Tibial nerve (tissue), 4 donors: ENCODE measurements around the gene JADE3.

Source experiments
- CTCF ChIP-seq, 5 experiments: fragments of 200-600 bp in 3 of 5; fragments of 450-650 bp in 2 of 5; sonication (generic) in 3 of 5; IDR thresholded peaks; one replicate each; pipeline ENCODE4 v1.5.1; 2016 to 2019; ENCODE audit warnings: antibody characterized with exemption in 5 of 5, mild to moderate bottlenecking in 3 of 5, moderate library complexity in 2 of 5
- EP300 ChIP-seq, 2 donors: sonication (generic); formaldehyde crosslinking; IDR thresholded peaks; one replicate each; pipeline ENCODE4 v1.6.1; 2017; ENCODE audit warnings: antibody characterized with exemption in 2 of 2, mild to moderate bottlenecking in 1 of 2
- POLR2A ChIP-seq, 2 donors: fragments of 450-650 bp; IDR thresholded peaks; one replicate each; pipeline ENCODE4 v1.6.1; 2017; ENCODE audit warnings: antibody characterized with exemption in 2 of 2, mild to moderate bottlenecking in 2 of 2, moderate library complexity in 2 of 2

DNA sequence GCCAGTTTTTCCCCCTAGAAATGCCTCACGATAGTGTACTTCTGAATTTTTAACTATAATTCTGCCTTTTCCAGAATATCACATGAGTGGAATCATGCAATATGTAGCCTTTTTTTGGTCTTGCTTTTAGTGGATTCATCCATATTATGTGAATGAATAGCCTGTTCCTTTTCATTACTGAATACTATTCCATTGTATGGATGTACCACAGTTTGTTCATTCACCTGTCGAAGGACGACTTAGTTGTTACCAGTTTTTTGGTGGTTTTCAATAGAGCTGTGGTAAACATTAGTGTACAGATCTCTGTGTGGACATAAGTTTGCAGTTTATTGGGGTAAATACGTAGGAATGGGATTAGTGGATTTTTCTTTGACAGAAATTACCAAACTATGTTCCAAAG lies 8.0 kb downstream of the JADE3 start:
- TF ChIP-seq POLR2A (IDR thresholded peaks at IDR 0.05): no peak
- no peak for TF ChIP-seq CTCF (IDR thresholded peaks at IDR 0.05)
- TF ChIP-seq EP300 (IDR thresholded peaks at IDR 0.05): no peak
